ENCODE results near the gene KIR2DL1.

- TF ChIP-seq ZNF274 (IDR thresholded peaks at IDR 0.05; ENCODE audit: insufficient read depth, insufficient read length) (no peak), POLR2A (IDR thresholded peaks at IDR 0.05; ENCODE audit: low read depth, low read length) (no peak), BACH1 (IDR thresholded peaks at IDR 0.05; ENCODE audit: borderline replicate concordance) (no peak), ZBTB40 (IDR thresholded peaks at IDR 0.05; ENCODE audit: borderline replicate concordance) (no peak)
Measured at GRCh38 chr19:54790711-54791110, 21.1 kb downstream of the KIR2DL1 start.
